ENCODE data around the gene SPP1. TPM values are rescaled to one million over a fixed set of nuclear protein-coding genes. Genes with fewer than 3 reads are reported as not detected.
"Not testable (repeated sequence)": the region's sequence is repeated elsewhere in the genome, so short reads cannot be mapped to it uniquely, and the experiment has no call there.

SPP1 gene
- 11.3 TPM for total RNA-seq

DNA sequence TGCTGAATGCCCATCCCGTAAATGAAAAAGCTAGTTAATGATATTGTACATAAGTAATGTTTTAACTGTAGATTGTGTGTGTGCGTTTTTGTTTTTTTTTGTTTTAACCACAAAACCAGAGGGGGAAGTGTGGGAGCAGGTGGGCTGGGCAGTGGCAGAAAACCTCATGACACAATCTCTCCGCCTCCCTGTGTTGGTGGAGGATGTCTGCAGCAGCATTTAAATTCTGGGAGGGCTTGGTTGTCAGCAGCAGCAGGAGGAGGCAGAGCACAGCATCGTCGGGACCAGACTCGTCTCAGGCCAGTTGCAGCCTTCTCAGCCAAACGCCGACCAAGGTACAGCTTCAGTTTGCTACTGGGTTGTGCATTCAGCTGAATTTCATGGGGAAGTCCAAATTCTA lies at the start of gene SPP1:
Gene SPP1, plus strand, starts transcription at position 249 of the 400 bp plus-strand sequence. CDS start 1,182 bp downstream, outside the sequence.
- no peak for DNase-seq (ENCODE audit: low spot score)

DNA sequence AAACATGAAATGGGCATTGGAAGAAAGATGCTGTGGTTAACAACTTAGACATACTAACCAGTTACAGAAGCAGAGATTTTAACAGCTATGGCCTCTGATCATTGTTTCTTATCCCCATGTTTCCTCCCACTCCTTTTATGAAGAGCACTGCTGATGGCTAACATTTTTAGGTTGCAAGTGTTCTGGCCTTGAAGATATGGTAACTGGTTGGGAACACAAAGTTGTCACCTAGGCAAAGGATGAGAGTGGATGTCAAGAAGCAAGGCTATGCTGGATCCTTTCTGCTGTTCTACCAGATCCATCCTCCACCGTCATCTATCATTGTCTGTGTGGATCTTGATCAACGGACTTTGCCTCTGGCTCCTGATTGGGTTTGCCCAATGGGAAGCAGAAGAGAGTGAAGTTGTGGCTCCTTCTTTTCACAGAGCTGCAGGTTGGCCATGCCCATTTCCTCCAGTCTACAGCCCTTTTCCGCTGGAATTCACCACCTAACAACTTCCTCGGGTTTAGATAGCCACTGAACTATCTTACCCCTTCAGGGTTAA lies 48.9 kb upstream of the SPP1 start:
- DNase-seq (ENCODE audit: low spot score): no peak

DNA sequence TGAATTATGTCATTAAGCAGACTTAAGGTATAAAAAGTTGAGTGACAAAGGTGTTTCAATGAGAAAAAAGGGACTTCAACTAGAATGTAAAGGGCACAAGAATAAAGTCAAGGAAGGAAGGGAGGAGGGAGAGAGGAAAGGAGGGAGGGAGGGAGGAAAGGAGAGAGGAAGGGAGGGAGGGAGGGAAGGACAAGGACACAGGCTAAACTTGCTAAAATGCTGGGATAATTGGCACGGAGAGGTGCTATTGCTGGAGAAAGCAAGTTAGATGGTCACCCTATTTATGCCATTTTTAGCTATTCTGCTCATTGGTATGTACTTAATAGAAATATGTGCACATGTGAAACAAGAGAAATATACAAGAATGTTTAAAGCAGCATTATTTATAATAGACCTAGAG lies 44.9 kb upstream of the SPP1 start:
- DNase-seq (ENCODE audit: low spot score): no peak

DNA sequence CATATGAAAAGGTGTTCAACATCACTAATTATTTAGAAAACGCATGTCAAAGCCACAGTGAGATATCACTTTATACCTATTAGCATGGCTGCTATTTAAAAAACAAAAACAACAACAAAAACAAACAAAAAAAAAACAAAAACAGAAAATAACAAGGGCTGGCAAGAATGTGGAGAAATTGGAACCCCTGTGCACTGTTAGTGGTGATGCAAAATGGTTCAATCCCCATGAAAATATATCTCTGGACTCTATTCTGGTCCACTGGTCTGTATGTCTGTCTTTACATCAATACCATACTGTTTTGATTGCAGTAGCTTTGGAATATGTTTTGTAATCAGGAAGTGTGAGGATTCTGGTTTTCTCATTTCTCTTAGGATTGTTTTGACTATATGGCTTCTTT lies 43.6 kb upstream of the SPP1 start:
- no peak for DNase-seq (ENCODE audit: low spot score)

DNA sequence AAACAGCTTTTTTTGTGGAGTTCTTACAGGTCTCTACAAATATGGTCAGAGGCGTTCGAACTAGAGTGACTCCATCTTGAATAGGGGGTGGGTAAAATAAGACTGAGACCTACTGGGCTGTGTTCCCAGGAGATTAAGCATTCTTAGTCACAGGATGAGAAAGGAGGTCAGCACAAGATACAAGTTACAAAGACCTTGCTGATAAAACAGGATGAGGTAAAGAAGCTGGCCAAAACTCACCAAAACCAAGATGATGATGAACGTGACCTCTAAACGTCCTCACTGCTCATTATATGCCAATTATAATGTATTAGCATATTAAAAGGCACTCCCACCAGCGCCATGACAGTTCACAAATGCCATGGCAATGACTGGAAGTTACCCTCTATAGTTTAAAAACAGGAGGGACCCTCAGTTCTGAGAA lies 42.8 kb upstream of the SPP1 start:
- no peak for DNase-seq (ENCODE audit: low spot score)

DNA sequence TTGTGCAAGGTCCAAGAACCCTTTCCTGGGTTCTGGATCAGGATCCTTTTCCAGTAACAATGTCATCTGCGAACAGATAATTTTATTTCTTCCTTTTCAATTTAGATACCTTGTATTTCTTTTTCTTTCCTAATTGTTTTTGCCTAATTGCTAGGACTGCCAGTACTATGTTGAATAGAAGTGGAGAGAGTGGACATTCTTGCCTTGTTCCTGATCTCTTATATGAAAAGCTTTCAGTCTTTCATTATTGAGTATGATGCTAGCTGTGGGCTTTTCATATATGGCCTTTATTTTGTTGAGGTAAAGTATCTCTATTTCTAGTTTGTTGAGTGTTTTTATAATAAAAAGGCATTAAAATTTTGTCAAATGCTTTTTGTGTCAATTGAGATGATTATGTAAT lies 42.2 kb upstream of the SPP1 start:
- DNase-seq (ENCODE audit: low spot score): no peak

DNA sequence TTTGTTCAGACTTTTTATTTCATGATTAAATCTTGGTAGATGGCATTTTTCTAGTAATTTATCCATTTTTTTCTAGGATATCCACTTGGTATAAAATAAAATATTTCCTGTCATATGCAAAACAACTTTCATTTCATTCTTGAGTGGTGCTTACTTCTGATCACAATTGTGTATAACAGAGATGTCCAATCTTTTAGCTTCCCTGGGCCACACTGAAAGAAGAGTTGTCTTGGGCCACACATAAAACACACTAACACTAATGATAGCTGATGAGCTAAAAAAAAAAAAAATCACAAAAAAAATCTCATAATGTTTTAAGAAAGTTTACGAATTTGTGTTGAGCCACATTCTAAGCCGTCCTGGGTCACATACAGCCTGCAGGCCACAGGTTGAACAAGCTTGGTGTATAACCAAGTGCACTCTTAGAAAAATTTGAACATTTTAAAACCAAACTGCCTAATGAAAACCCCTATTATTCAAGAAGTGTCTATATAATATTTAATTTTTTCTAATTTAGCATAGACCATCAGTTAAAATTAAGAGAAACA lies 41.3 kb upstream of the SPP1 start:
- no peak for DNase-seq (ENCODE audit: low spot score)

DNA sequence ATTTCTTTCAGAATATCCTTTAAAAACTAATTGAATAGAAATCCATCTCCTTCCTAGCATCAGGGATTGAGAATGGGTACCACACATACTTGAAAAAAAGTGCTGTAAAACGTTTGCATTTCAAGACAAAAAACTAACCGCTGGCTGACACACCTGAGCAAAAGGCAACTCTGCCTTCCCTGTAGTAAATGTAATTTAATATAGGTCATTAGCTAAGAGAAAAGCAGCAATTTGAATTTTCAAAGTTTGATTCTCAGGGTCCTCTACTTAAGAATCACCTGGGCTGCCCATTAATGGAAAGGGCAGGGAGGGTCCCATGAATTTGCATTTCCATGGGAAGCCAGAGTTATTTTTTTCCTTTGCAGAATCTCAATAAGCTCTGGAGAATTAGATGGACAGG lies 40.5 kb upstream of the SPP1 start:
- DNase-seq (ENCODE audit: low spot score): no peak

DNA sequence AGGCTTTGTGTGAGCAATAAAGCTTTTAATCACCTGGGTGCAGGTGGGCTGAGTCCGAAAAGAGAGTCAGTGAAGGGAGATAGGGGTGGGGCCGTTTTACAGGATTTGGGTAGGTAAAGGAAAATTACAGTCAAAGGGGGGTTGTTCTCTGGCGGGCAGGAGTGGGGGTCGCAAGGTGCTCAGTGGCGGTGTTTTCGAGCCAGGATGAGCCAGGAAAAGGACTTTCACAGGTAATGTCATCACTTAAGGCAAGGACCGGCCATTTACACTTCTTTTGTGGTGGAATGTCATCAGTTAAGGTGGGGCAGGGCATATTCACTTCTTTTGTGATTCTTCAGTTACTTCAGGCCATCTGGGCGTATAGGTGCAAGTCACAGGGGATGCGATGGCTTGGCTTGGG lies 39.6 kb upstream of the SPP1 start:
- DNase-seq (ENCODE audit: low spot score): not testable (repeated sequence)

DNA sequence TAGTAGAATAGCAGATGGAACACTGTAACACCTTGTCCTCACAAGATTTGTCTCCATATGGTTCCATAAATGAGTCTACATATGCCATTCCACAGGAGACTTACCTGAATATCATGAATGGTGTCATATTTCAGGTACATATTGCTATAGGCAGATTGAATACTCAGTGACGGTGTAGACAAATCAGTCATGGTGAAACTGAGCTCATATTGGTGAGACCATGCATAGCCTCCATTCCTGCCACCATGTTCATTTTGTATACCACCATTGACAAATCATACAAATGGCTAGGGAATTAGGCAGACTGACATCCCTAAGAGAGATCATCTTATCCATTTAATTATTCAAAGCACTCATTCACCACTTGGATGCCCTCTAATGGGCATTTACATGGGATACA lies 38.0 kb upstream of the SPP1 start:
- DNase-seq (ENCODE audit: low spot score): no peak

DNA sequence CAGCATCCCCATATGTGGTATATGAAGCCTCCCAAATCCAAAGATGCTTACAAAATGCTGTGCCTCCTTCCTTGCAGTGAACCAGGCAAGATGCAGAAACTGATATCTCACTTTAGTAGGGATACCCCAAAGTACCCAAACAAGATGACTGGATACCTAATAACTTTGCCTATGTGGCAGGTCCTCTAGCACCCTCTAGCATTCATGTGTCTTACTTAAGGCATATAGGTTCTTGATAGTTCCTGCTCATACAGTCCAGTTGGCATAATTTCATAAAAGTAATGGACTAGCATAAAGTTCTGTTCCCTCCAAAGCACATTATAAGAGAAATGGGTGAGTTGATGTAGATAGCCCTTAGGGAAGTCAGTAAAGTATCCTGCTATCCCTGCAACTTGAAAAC lies 36.8 kb upstream of the SPP1 start:
- DNase-seq (ENCODE audit: low spot score): no peak

DNA sequence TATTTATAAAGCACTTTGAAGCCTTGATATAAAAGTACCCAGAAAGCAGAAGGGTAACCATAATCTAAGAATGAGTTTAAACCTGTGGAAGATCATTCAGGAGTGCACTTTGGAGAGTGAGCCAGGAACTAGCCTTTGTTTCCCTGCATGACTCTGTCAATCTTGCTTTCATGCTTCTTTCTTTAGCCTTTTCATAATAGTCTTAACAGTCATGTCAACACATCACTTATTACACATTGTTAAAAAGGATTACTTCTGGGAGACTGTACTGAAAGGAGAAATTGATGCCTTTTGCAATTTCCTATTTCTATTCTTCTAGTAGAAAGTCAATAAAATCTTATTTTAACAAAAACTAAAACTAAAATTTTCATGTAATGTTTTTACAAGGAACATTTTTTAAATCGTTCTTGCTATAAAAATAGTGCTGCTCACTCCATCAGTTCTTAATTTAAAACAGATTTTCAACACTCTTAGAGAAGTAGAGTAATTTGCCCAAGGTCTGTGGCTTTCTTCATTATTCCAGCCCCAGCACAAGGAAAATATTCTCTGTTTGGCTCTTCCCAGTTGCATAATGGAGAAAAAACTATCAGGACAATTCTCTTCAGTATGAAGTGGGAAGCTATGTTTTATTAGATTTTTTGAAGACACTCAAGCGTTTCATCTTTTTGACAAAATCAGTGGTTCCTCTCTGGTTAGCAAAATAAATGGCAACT lies 35.4 kb upstream of the SPP1 start:
- no peak for DNase-seq (ENCODE audit: low spot score)

DNA sequence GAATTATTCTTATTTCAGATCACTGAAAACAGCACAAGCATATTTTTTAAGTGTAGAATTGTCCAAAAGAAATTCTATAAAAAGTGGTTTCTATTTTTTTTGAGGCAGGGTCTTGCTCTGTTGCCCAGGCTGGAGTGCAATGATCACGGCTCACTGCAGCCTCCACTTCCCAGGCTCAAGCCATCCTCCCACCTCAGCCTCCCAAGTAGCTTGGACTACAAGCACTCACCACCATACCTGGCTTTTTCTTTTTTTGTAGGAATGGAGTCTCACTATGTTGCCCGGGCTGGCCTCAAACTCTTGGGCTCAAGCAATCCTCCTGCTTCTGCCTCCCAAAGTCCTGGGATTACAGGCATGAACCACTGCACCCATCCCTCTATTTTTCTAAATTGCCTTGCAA lies 34.7 kb upstream of the SPP1 start:
- not testable (repeated sequence) for DNase-seq (ENCODE audit: low spot score)

DNA sequence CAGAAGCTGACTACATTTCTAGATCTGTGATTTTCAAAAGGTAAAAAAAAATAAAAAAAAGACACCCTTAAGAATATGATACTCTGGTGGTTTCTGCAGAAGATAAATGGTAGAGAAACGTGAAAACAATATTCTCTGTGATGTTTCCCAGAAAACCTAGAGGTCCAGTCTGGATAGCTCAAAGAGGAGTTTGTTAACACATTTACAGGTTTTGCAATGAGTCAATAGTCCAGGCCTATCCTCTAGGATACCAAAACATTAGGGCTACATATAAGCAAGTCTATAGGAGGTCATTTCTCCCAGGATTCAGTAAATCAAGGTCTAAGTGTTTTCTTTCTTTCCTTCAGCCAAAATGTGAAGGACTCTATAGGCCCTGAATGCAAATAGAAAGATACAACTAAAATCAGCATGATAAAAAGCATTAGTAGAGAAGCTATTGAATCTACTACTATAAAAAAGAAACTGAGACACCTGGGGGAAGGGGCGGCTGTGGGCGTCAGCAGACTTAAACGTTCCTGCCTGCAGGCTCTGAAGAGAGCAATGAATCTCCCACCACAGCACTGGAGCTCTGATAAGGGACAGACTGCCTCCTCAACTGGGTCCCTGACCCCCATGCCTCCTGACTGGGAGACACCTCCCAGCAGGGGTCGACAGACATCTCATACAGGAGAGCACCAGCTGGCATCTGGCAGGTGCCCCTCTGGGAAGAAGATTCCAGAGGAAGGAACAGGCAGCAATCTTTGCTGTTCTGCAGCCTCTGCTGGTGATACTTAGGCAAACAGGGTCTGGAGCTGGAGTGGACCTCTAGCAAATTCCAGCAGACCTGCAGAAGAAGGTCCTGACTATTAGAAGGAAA lies 33.7 kb upstream of the SPP1 start:
- DNase-seq (ENCODE audit: low spot score): no peak

DNA sequence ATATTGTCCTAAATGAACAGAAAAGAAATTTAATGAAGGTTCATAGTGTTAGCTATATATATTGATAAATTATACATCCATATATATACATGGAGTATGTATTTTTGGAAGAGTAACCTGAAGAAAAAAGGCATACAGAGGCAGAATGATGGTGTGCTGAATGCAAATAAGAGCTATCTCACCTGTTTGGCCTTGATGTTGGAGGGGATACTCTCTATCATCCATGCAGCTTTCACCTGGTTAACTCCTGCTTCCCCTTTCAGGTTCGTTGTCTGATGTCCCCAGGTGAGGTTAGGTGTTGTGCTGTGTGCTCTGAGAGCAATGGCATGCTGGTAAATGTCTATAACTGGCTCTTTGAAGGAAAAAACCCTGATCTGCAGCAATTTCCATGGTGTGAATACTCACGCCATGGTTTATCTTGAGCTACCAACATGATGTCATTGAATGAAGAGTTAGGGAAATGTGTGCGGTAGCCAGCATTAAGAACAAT lies 31.8 kb upstream of the SPP1 start:
- no peak for DNase-seq (ENCODE audit: low spot score)

DNA sequence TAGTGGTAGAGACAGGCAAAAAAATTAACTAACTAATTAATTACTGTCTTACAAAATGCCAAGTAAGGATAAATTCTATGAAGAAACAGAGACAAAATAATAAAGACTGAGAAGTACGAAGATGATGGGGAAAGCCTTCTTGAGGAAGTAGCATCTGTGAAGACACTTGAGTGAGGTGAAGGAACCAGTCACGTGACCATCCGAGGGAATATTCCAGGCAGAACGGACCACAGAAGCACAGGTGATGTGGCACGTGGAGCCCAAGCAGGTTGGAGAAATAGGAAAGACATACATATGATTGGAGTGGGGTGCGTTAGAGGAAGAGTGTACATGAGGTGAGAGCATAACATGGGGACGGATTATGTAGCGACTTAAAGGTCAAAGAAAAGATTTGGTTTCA lies 30.5 kb upstream of the SPP1 start:
- DNase-seq (ENCODE audit: low spot score): no peak

DNA sequence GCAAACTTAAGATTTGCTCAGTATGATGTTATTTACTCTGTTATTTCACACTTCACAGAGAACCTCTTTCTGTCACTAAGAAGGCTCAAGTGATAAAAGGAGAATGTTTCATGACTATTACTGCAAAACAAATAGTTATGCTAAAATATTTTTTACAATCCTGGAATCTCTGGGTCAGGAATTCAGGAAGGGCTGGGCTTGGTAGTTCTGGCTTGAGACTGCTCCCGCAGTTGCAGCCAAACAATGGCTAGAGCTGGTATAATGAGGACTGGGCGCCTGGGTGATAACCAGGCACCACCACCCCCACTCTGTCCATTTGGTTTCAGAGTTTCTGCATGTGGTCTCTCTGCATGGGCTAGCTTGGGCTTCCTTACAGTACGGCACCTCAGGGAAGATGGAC lies 28.7 kb upstream of the SPP1 start:
- DNase-seq (ENCODE audit: low spot score): no peak

DNA sequence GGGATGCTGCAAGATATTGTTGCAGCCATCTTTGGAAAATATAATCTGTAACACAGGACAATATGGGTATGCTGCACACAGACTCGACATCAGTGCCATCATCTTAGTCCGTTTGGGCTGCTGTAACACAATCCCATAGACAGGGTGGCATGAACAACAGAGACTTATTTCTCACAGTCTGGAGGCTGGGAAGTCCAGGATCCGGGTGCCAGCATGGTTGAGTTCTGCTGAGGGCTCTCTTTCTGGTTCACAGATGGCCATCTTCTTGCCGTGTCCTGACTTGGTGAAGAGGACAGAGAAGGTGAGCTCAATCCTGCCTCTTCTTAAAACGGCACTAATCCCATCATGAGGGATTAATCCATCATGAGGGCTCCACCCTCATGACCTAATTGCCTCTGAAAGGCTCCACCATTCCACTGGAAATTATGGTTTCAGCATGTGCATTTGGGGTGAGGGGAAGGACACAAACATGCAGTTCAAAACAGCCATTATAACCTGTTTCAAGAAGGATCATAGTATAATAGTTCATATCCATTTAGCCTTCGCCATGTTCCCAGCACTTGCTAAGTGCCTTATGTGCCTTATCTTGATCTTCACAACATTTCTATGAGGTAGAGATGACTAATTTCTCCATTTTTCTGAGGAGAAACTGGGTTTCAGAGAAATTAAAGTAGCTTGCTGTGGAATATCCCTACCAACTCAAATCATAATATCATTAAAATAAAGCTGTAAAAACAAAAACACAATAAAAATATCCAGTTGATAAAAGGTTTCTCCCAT lies 27.9 kb upstream of the SPP1 start:
- DNase-seq (ENCODE audit: low spot score): no peak

DNA sequence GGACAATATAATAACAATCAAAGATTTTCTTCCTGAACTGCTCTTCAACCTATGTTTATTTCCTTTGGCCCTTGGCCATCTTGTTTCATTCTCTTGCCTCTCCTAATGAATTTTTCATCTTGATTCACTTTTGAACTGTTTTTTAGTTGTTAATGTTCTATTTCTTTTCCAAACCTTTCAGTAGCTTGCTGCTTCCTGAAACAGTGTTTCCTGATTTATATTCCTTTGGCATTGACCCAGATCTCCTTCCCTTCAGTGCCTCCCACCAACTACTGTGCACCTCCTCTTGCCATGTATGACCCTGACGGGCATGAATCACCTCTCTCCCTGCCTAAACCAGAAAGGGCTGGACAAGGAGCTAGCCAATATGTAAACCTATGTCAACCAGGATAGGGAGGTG lies 25.6 kb upstream of the SPP1 start:
- DNase-seq (ENCODE audit: low spot score): no peak

DNA sequence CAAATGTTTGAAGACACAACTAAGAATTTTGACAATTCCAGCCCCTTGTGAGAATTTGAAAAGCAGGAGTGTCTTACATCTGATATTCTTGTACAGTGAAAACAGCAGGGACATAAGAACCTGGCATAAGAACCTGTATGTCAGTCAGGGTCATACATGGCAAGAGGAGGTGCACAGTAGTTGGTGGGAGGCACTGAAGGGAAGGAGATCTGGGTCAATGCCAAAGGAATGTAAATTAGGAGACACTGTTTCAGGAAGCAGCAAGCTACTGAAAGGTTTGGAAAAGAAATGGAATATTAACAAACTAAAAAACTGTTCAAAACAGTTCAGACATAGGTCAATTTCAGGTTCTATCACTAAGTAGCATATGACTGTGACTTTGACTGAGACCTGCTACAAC lies 25.0 kb upstream of the SPP1 start:
- no peak for DNase-seq (ENCODE audit: low spot score)

DNA sequence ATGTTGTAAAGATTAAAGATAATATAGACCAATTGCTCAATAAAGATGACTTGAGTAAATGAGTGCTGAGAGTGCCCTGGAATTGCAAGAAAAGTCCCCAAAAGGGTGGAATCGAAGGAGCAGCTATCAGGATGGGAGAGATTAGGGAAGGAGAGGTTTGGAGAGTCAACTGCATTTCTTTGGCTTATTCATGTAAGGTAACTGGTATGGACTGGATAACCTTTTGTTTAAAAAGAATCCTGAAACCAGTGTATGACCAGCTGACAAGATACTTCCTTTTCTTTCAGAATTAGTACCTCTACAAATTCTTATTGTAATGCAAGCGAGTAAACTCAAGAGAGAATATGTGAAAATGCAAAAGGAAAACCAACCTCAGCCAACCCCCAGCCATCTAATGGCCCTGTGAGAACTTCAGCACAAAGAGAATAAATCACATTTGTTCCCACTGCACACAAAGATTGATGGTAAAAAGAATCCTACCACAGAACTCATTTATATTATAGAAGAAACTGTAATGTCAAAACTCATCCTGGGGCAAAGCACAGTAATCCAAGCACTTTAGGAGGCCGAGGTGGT lies 24.5 kb upstream of the SPP1 start:
- no peak for DNase-seq (ENCODE audit: low spot score)

Data from ureter (tissue), 1 donor.